GM21619 (cell line): ENCODE measurements around the gene PPP2R5E.
"Not testable (repeated sequence)": the region's sequence is repeated elsewhere in the genome, so short reads cannot be mapped to it uniquely, and the experiment has no call there.

Experiments used
- ATAC-seq: cut with Tn5 transposase; IDR thresholded peaks from one replicate; pipeline ENCODE4 v1.9.1; 2021; ENCODE audit not compliant: unreplicated experiment

Gene PPP2R5E

GRCh38 chr14:63387711-63388110, 155.5 kb downstream of the PPP2R5E start:
- no peak for ATAC-seq

- ATAC-seq: peak; percentile 89
Observed at GRCh38 chr14:63383776-63384367, 159.3 kb downstream of the PPP2R5E start.

GRCh38 chr14:63378444-63378843, 164.7 kb downstream of the PPP2R5E start:
- ATAC-seq: no peak

- no peak for ATAC-seq
Observed at GRCh38 chr14:63375769-63376168, 167.4 kb downstream of the PPP2R5E start.

- ATAC-seq: not testable (repeated sequence)
Observed at GRCh38 chr14:63371613-63372012, 171.6 kb downstream of the PPP2R5E start.

GRCh38 chr14:63371033-63371432, 172.1 kb downstream of the PPP2R5E start:
- peak; percentile 47 for ATAC-seq

- ATAC-seq: no peak
Observed at GRCh38 chr14:63367742-63368364, 175.3 kb downstream of the PPP2R5E start.

GRCh38 chr14:63362389-63362819, 180.8 kb downstream of the PPP2R5E start:
- no peak for ATAC-seq

GRCh38 chr14:63361790-63362189, 181.4 kb downstream of the PPP2R5E start:
- ATAC-seq: no peak

GRCh38 chr14:63357841-63358240, 185.3 kb downstream of the PPP2R5E start:
- ATAC-seq: no peak

GRCh38 chr14:63345826-63346225, 197.4 kb downstream of the PPP2R5E start:
- ATAC-seq: no peak

GRCh38 chr14:63344336-63344735, 198.8 kb downstream of the PPP2R5E start:
- no peak for ATAC-seq

GRCh38 chr14:63343878-63344277, 199.3 kb downstream of the PPP2R5E start:
- no peak for ATAC-seq

GRCh38 chr14:63342371-63342770, 200.8 kb downstream of the PPP2R5E start:
- ATAC-seq: no peak

GRCh38 chr14:63328787-63329737, 214.1 kb downstream of the PPP2R5E start:
- ATAC-seq: no peak

GRCh38 chr14:63326840-63327239, 216.3 kb downstream of the PPP2R5E start:
- no peak for ATAC-seq

GRCh38 chr14:63322897-63323573, 220.1 kb downstream of the PPP2R5E start:
- ATAC-seq: no peak

- no peak for ATAC-seq
Observed at GRCh38 chr14:63322472-63322871, 220.7 kb downstream of the PPP2R5E start.
